Keratinocyte (primary cell): Measurements from ENCODE around the gene ARHGAP12. TPM values are rescaled to one million over a fixed set of nuclear protein-coding genes. Genes with fewer than 3 reads are reported as not detected.

Source experiments
- DNase-seq: peaks from one replicate; pipeline ENCODE4 v3.0.0-alpha.2; 2011; ENCODE audit warnings: low read depth, missing footprints, low spot score
- FAIRE-seq: peaks from 2 replicates; lab custom pipeline; 2011; peaks lifted over from hg19 to GRCh38; lab: Jason Lieb, UNC
- H2AFZ ChIP-seq: 2 replicates; pipeline ENCODE4 v1.6.0; 2012; ENCODE audit warnings: low read length, control low read depth, inconsistent platforms; ENCODE audit not compliant: control insufficient read depth
- H3K27ac ChIP-seq: 2 replicates; pipeline ENCODE4 v1.5.1; 2011; ENCODE audit warnings: low read length; ENCODE audit not compliant: control insufficient read depth, insufficient read depth
- H3K27me3 ChIP-seq: 3 replicates; pipeline ENCODE4 v1.6.0; 2011; ENCODE audit warnings: low read length; ENCODE audit not compliant: control insufficient read depth, insufficient read depth; ENCODE audit errors: extremely low read depth
- H3K36me3 ChIP-seq, 2 experiments: 2 replicates in 1 of 2; 3 replicates in 1 of 2; pipeline ENCODE4 v1.5.1; 2011; ENCODE audit warnings: low read length in 2 of 2, mild to moderate bottlenecking in 1 of 2; ENCODE audit not compliant: control insufficient read depth in 2 of 2, insufficient read depth in 2 of 2; ENCODE audit errors: extremely low read depth in 1 of 2
- H3K4me1 ChIP-seq: 3 replicates; pipeline ENCODE4 v1.5.1; 2011; ENCODE audit warnings: low read length; ENCODE audit not compliant: control insufficient read depth, insufficient read depth; ENCODE audit errors: extremely low read depth
- H3K4me2 ChIP-seq: 3 replicates; pipeline ENCODE4 v1.6.0; 2011; ENCODE audit warnings: low read depth, low read length; ENCODE audit not compliant: control insufficient read depth, insufficient read depth; ENCODE audit errors: extremely low read depth
- H3K4me3 ChIP-seq, 3 experiments: fragments of 200-600 bp in 1 of 3; sonication (generic) in 1 of 3; 2 replicates in 2 of 3; 3 replicates in 1 of 3; pipeline ENCODE4 v1.5.1; 2011 to 2016; ENCODE audit warnings: low read length in 3 of 3, mild to moderate bottlenecking in 3 of 3, control low read depth in 2 of 3, inconsistent platforms in 1 of 3, low read depth in 1 of 3, mixed read lengths in 1 of 3, mixed run types in 1 of 3, moderate library complexity in 1 of 3; ENCODE audit not compliant: control insufficient read depth in 2 of 3, insufficient read depth in 2 of 3; ENCODE audit errors: extremely low read depth in 1 of 3
- H3K79me2 ChIP-seq: 2 replicates; pipeline ENCODE4 v1.6.0; 2012; ENCODE audit warnings: low read length; ENCODE audit not compliant: control insufficient read depth, insufficient read depth
- H3K9ac ChIP-seq: 3 replicates; pipeline ENCODE4 v1.6.0; 2011; ENCODE audit warnings: low read length; ENCODE audit not compliant: control insufficient read depth, insufficient read depth; ENCODE audit errors: extremely low read depth
- H3K9me1 ChIP-seq: 3 replicates; pipeline ENCODE4 v1.6.0; 2011; ENCODE audit warnings: low read length; ENCODE audit not compliant: control insufficient read depth, insufficient read depth; ENCODE audit errors: extremely low read depth
- H3K9me3 ChIP-seq: 2 replicates; pipeline ENCODE4 v1.5.1; 2012; ENCODE audit warnings: low read depth, low read length; ENCODE audit not compliant: control insufficient read depth
- H4K20me1 ChIP-seq: 3 replicates; pipeline ENCODE4 v1.6.0; 2011; ENCODE audit warnings: low read length; ENCODE audit not compliant: control insufficient read depth, insufficient read depth; ENCODE audit errors: extremely low read depth
- EZH2 ChIP-seq: IDR thresholded peaks from one replicate; pipeline ENCODE4 v1.6.1; 2012; ENCODE audit warnings: inconsistent platforms, mild to moderate bottlenecking, low read length, moderate library complexity
- dilution Hi-C: fragments of 300-500 bp; cut with MboI; formaldehyde crosslinking; loops from one replicate; pipeline ENCODE4 v1.7.0; 2020; ENCODE audit warnings: low sequenced_read_pairs; ENCODE audit not compliant: extremely low pct_ligation_motif_present
- polyA plus RNA-seq, 5 experiments: library from polyadenylated mRNA; depleted of rRNA in 3 of 5; stranded (reverse) in 3 of 5; stranded (forward) in 1 of 5; unstranded in 1 of 5; fragments of >200 nt; gene quantifications; 1 replicate in 1 of 5; 2 replicates in 3 of 5; 3 replicates in 1 of 5; pipeline versions ENCODE4 v1.2.1 to v1.2.3, GENCODE V29; 2011 to 2012; ENCODE audit warnings: missing spikeins in 2 of 5, low read depth in 1 of 5, low replicate concordance in 1 of 5
- TF ChIP-seq, protein P1 (sequence below), 3 experiments: IDR thresholded peaks in 1 of 3; conservative IDR thresholded peaks in 1 of 3; optimal IDR thresholded peaks in 1 of 3; 2 replicates in 2 of 3; 3 replicates in 1 of 3; pipeline versions ENCODE3 to v1.5.1; 2011; ENCODE audit warnings: low read length in 3 of 3, mild to moderate bottlenecking in 3 of 3, moderate library complexity in 2 of 3, control low read depth in 1 of 3, inconsistent platforms in 1 of 3; ENCODE audit not compliant: insufficient read depth in 2 of 3; ENCODE audit errors: extremely low read depth in 1 of 3

ARHGAP12 gene
- polyA plus RNA-seq, 1 donor (not counting 4 experiments of a cell fraction or from before 2014, with no cell fraction given) = 26.6 TPM

GRCh38 chr10:31902625-31903024, 26.0 kb downstream of the ARHGAP12 start:
- dilution Hi-C loops = no loop called here
- no peak overlapping the region for H3K27ac ChIP-seq
- H3K4me1 ChIP-seq = peaks cover 9% of the 10 kb centered on the region
- no peaks in the 10 kb centered on the region for H3K27me3 ChIP-seq
- peaks cover 97% of the 10 kb centered on the region for H3K79me2 ChIP-seq
- H3K9ac ChIP-seq = no peak overlapping the region
- H3K36me3 ChIP-seq = peaks cover 2 to 18% of the 10 kb centered on the region in 2 experiments
- H4K20me1 ChIP-seq = peaks cover 9% of the 10 kb centered on the region
- no peaks in the 10 kb centered on the region for H3K9me3 ChIP-seq
- H3K4me3 ChIP-seq = no peak overlapping the region
- no peak overlapping the region for H2AFZ ChIP-seq
- DNase-seq (no peak), FAIRE-seq (no peak)
- TF ChIP-seq, protein P1, sequence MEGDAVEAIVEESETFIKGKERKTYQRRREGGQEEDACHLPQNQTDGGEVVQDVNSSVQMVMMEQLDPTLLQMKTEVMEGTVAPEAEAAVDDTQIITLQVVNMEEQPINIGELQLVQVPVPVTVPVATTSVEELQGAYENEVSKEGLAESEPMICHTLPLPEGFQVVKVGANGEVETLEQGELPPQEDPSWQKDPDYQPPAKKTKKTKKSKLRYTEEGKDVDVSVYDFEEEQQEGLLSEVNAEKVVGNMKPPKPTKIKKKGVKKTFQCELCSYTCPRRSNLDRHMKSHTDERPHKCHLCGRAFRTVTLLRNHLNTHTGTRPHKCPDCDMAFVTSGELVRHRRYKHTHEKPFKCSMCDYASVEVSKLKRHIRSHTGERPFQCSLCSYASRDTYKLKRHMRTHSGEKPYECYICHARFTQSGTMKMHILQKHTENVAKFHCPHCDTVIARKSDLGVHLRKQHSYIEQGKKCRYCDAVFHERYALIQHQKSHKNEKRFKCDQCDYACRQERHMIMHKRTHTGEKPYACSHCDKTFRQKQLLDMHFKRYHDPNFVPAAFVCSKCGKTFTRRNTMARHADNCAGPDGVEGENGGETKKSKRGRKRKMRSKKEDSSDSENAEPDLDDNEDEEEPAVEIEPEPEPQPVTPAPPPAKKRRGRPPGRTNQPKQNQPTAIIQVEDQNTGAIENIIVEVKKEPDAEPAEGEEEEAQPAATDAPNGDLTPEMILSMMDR (optimal IDR thresholded peaks at IDR 0.05 in 1 of 3, IDR thresholded peaks at IDR 0.05 in 1 of 3, conservative IDR thresholded peaks at IDR 0.05 in 1 of 3; ENCODE audit: extremely low read depth in 1 of 3, insufficient read depth in 2 of 3, low read length in 3 of 3) = no peak
- TF ChIP-seq EZH2 = no peak
- H3K4me2 ChIP-seq = no peak overlapping the region
- H3K9me1 ChIP-seq = no peaks in the 10 kb centered on the region

DNA sequence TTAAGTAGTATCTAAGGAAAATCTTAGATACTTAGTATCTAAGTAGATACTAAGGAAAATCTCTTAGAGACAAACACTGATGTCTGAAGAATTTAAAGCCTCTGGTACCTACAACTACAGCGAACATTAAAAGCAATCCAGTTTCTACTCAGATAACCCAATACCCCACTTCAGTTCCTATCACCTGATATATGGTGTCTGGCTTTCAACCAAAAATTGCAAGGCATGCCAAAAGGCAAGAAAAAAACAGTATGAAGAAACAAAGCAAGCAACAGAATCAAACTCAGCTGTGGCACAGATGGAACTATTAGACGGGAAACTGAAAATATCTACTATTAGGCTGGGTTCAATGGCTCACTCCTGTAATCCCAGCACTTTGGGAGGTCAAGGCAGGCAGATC, 31.1 kb downstream of the ARHGAP12 start:
- Histone ChIP-seq H3K36me3 (peaks cover 2% of the 10 kb centered on the region in 2 experiments), H3K9ac (peak overlapping the region; percentile 22), H3K27ac (peak overlapping the region; percentile 64), H2AFZ (no peak overlapping the region), H3K27me3 (no peaks in the 10 kb centered on the region), H3K4me2 (peak overlapping the region; percentile 66), H3K9me1 (no peaks in the 10 kb centered on the region), H3K9me3 (no peaks in the 10 kb centered on the region), H3K4me1 (peaks cover 22% of the 10 kb centered on the region), H4K20me1 (peaks cover 6% of the 10 kb centered on the region), H3K4me3 (peak overlapping the region in 1 of 3 experiments; percentile 22), H3K79me2 (peaks cover 69% of the 10 kb centered on the region)
- no peak for FAIRE-seq
- DNase-seq = no peak
- dilution Hi-C loops = no loop called here
- no peak for TF ChIP-seq EZH2
- TF ChIP-seq, protein P1 (optimal IDR thresholded peaks at IDR 0.05 in 1 of 3, IDR thresholded peaks at IDR 0.05 in 1 of 3, conservative IDR thresholded peaks at IDR 0.05 in 1 of 3; ENCODE audit: extremely low read depth in 1 of 3, insufficient read depth in 2 of 3, low read length in 3 of 3) = no peak
